ENCODE data around the gene CCDC86. TPM values are rescaled to one million over a fixed set of nuclear protein-coding genes. Genes with fewer than 3 reads are reported as not detected.
A peak's percentile ranks its signal among the peaks of the same experiment; 100 is the strongest.

CCDC86 gene
- total RNA-seq, 4 donors from 2014 or later, result 32.5 to 46.3 (median 40.3) TPM

DNA sequence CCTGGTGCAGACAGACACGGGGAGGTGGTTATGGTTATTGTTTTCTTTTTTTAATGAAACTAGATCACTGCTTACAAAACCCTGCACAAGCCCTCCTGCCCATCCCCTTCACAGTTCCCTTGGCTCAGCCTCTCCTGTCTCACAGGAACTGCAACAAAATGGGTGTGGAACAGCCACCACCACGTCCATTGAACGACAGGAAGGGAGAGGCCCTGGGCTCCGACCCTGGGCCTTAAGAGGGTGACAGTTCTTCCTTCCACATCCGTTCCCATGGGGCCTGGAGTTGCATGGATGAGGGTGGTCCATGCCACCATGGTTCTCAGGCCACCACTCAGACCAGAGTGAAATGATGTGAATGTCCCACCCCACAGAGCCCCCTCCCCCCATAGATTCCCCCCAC is 48.8 kb downstream of the CCDC86 start:
- no peak for TF ChIP-seq POLR2AphosphoS5 (IDR thresholded peaks at IDR 0.05)
- TF ChIP-seq CTCF (IDR thresholded peaks at IDR 0.05), result no peak
- no peak for TF ChIP-seq POLR2A (IDR thresholded peaks at IDR 0.05)
- no peak for TF ChIP-seq EP300 (IDR thresholded peaks at IDR 0.05)
- H3K36me3 ChIP-seq, result peaks cover 69% of the 10 kb centered on the region
- DNase-seq (ENCODE audit: low spot score in 2 of 2), result no peak
- H3K27me3 ChIP-seq, result no peaks in the 10 kb centered on the region
- peaks cover 3% of the 10 kb centered on the region for H3K4me1 ChIP-seq
- WGBS, result 46% methylated on average over 5 of the region's 5 CpGs
- no peak overlapping the region for H3K4me3 ChIP-seq
- H3K9me3 ChIP-seq, result no peaks in the 10 kb centered on the region
- no peak overlapping the region for H3K27ac ChIP-seq

- TF ChIP-seq EP300 (IDR thresholded peaks at IDR 0.05) (no peak), POLR2AphosphoS5 (IDR thresholded peaks at IDR 0.05) (no peak), CTCF (IDR thresholded peaks at IDR 0.05) (no peak), POLR2A (IDR thresholded peaks at IDR 0.05) (no peak)
- H3K27me3 ChIP-seq, result no peaks in the 10 kb centered on the region
- peaks cover 74% of the 10 kb centered on the region for H3K36me3 ChIP-seq
- no peaks in the 10 kb centered on the region for H3K9me3 ChIP-seq
- WGBS, result 92% methylated on average over 7 of the region's 7 CpGs
- H3K4me3 ChIP-seq, result no peak overlapping the region
- peaks cover 3% of the 10 kb centered on the region for H3K4me1 ChIP-seq
- no peak for DNase-seq (ENCODE audit: low spot score in 2 of 2)
- H3K27ac ChIP-seq, result no peak overlapping the region
Measured at GRCh38 chr11:60891103-60891741, 49.3 kb downstream of the CCDC86 start.

DNA sequence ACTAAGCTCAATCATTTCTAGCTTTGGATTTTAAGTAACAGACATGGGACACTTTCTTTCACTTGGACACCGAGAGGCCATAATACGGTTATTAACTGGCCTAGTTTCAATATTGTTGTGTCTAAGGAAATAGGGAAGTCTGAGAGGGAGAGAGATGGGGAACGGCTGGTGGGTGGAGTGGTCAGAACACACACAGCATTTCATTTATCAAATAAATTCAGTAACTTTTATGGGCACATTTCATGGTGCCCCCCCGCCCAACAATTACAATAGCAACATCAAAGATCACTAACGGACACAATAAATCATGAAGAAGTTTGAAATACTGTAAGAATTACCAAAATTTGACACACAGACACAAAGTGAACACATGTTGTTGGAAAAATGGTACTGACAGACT is 53.8 kb downstream of the CCDC86 start:
- DNase-seq (ENCODE audit: low spot score in 2 of 2), result no peak
- 89% methylated on average over 5 of the region's 5 CpGs for whole genome bisulfite sequencing
- H3K27ac ChIP-seq, result no peak overlapping the region
- H3K4me3 ChIP-seq, result no peak overlapping the region
- peaks cover 3% of the 10 kb centered on the region for H3K4me1 ChIP-seq
- H3K9me3 ChIP-seq, result no peaks in the 10 kb centered on the region
- H3K27me3 ChIP-seq, result no peaks in the 10 kb centered on the region
- H3K36me3 ChIP-seq, result peaks cover 94% of the 10 kb centered on the region
- no peak for TF ChIP-seq POLR2AphosphoS5 (IDR thresholded peaks at IDR 0.05)
- TF ChIP-seq CTCF (IDR thresholded peaks at IDR 0.05), result no peak
- no peak for TF ChIP-seq POLR2A (IDR thresholded peaks at IDR 0.05)
- no peak for TF ChIP-seq EP300 (IDR thresholded peaks at IDR 0.05)

DNA sequence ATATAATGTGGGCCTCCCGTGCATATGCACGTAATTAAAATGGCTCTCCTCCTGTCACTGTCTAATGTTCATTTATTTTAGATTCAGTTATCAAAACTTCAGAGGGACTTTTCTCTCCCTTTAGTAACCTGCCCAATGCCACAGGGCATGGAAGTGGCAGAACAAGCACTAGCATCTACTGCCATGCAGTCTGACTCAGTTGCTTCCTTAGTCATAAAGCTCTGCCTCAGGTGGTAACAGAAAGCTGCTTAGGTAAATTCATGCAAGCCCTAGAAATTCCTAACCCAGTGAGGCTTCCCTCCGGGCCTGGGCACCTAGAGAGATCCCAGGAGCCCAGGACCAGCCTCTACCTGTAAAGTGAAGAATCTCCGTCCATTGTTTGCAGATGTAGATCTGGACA is 55.6 kb downstream of the CCDC86 start:
- Histone ChIP-seq H3K27ac (no peak overlapping the region), H3K9me3 (no peaks in the 10 kb centered on the region), H3K27me3 (no peaks in the 10 kb centered on the region), H3K4me1 (no peaks in the 10 kb centered on the region), H3K4me3 (no peak overlapping the region), H3K36me3 (peaks cover 98% of the 10 kb centered on the region)
- WGBS, result 91% methylated on average over 4 of the region's 4 CpGs
- no peak for TF ChIP-seq POLR2A (IDR thresholded peaks at IDR 0.05)
- no peak for TF ChIP-seq CTCF (IDR thresholded peaks at IDR 0.05)
- no peak for TF ChIP-seq EP300 (IDR thresholded peaks at IDR 0.05)
- DNase-seq (ENCODE audit: low spot score in 2 of 2), result no peak

- Histone ChIP-seq H3K9me3 (no peaks in the 10 kb centered on the region), H3K27ac (no peak overlapping the region), H3K4me3 (no peak overlapping the region), H3K27me3 (no peaks in the 10 kb centered on the region), H3K4me1 (peaks cover 9% of the 10 kb centered on the region), H3K36me3 (peaks cover 93% of the 10 kb centered on the region)
- no peak for DNase-seq (ENCODE audit: low spot score in 2 of 2)
- 62% methylated on average over 12 of the region's 12 CpGs for WGBS
- TF ChIP-seq POLR2A (IDR thresholded peaks at IDR 0.05) (no peak), CTCF (IDR thresholded peaks at IDR 0.05) (peak; percentile 73 to 94)
Measured at GRCh38 chr11:60899046-60899936, 57.4 kb downstream of the CCDC86 start.
